ENCODE measurements around the gene E2F1. TPM values are rescaled to one million over a fixed set of nuclear protein-coding genes. Genes with fewer than 3 reads are reported as not detected.

The E2F1 gene
- total RNA-seq, 1 donor from 2014 or later = 7.6 TPM

DNA sequence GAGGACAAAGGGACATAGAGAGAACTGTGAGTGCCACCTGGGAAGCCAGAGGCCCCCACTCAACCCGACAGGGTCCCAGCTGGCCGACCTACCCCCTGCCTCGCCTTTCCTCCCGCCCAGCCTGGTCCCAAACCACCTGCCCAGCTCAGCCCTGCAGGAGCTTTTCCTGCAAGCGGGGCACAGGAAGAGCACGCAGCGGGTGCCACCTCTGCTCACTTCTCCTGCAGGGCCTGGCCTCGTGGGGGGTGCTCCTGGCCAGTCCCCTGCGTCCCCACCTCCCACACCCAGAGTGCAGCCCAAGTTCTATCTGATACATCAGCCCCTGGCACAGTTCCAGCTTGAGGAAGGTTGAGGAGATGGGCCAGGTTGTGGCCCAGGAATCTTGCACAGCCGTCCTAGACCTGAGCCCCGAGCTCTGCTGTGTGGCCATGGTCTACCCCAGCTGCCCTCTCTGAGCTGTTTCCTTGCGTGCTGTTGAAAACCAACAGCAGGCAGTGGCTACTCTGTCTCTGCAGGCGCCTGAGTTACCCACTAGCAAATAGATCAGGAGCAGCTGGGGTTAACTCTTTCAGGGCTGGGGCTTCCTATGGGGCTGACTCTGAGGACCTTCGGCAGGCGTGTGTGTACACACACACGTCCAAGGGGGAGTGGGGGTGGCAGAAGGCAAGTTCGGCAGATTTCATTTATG lies 13.6 kb downstream of the E2F1 start:
- no peak for DNase-seq (ENCODE audit: low read depth in 2 of 2)

DNA sequence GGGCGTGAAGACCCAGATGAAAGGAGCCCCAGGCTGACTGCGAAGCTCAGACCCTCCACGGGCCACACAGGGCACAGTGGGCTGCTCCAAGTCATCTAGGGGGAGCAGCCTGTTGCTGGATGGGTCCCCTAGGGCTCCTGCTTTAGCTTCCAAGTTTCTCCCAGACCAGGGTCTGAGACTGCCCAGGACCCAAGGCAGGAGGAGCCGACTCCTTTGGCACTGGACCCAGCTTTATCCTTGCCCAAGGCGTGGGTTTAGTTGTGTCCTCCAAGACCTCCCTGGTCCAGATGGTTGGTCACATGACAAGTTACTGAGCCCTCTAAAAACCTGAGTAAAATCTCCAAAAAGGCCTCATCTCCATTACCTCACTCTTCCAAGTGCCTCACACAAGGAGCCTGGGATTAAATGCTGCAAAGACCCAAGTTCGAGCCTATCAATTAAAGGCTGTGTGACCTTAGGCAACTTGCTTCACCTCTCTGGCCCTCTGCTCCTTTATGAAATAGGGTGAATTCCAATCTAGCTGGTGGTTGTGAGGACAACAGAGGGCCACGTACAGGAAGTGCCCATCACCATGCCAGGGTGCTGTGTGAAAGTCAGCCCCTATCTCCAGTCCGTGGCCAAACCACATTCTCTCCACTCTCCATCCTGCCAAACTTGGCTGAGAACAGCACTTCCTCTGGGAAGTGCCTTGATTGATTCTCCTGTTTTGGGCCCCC lies 14.5 kb downstream of the E2F1 start:
- DNase-seq (ENCODE audit: low read depth in 2 of 2) = no peak

DNA sequence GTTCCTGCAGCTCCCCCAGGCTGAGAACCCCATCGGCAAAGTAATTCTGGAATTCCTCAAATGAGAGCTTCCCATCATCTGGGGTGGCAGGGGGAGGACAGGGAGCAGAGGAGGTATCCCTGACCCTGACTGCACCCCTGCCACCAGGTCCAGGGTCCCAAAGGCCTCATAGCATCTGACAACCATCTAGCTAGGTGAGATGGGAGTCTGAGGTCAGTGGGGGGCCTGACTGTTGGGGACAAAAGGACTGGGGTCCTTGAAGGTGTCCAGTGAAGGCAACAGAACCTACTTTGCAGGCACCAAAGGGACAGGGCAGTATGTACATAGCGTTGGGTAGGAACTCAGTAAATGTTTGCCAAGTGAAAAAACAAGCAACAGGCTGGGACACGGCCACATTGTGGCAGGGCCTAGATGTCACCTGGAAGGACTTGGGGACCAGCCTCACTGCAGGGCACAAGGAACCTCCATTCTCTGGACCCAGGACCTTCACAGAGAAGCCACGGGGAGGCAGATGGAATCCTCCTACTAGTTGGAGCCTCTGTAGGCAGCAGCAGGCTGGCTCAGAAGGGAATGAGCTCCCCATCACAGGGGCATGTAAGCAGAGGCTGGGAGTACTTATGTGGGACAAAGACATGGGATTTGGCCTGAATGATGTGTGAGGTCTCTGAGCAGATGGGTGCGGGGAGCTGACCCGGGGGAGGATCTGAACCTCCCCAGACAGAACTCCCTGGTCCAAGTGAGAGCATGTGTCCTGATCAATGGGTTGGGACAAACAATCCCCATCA lies 15.3 kb downstream of the E2F1 start:
- no peak for DNase-seq (ENCODE audit: low read depth in 2 of 2)

DNA sequence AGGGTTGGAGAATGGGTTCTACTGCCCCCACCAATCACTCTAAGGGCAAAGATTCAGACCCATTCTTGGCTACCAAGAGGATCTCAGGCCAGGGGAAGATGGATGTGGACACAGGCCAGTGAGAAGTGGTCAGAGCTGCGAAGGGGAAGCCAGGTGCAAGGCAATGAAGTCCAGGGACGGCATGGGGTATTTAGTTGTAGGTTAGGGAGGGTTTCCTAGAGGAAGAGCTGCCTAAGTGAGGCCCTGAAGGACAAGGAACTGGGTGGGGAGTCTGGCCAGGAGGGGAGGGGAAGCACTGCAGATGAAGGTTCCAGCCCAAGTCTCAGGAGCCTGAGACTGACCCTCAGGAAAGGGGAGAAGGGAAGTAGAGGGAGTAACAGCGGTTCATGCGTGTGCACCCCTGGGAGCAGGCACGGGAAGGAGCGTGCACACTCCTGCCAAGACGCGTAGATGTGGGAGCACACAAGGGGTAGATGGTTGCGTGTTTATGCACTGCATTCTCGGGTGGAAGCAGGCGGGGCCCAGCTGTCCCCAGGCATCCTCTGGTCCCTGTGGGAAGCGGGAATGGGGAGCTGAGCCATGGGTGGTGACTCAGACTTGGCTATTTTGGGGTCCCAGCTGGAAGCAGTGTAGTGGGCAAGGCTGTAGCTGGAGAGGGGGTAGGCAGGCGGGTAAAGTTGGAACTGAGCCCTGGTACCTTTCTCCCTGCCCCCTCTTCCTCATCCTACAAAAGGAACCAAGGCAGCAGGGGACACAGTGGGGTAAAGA lies 16.1 kb downstream of the E2F1 start:
- no peak for DNase-seq (ENCODE audit: low read depth in 2 of 2)

DNA sequence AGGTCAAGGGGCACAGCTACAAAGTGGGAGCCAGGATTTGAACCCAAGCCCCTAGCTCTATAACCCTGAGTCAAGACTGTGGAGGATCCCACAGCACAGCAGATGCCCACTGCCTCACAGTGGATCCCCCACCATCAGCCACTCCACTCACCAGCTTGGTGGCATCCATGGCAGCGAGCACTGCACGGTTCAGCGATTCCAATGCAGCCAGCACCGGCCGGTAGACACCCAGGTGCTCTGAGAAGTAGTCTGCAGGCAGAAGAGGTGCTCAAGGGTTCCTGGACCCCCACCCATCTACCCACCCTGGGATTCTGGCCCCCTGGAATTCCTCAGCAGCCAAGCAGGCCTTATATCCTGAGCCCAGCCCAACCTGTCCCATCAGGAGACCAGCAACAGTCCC lies 17.0 kb downstream of the E2F1 start:
- no peak for DNase-seq (ENCODE audit: low read depth in 2 of 2)

GRCh38 chr20:33668466-33669155 lies 17.6 kb downstream of the E2F1 start:
- no peak for DNase-seq (ENCODE audit: low read depth in 2 of 2)

- DNase-seq (ENCODE audit: low read depth in 2 of 2) = peak in 1 of 2 donors; percentile 81
Observed at GRCh38 chr20:33667676-33668465, 18.3 kb downstream of the E2F1 start.

DNA sequence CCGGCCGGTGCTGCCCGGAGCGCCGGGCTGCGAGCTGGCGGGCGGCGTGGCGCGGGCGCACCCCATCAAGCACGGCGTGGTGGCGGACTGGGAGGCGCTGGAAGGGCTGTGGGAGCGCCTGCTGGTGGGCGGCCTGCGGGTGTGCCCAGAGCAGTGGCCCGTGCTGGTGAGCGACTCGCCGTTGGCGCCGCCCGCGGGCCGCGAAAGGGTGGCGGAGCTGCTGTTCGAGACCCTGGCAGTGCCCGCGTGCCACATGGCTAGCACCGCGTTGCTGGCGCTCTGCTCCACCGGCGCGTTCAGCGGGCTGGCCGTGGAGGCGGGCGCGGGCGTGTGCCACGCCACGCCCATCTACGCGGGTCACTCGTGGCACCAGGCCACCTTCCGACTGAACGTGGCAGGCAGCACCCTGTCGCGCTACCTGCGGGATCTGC lies 18.9 kb downstream of the E2F1 start:
- DNase-seq (ENCODE audit: low read depth in 2 of 2) = no peak

- DNase-seq (ENCODE audit: low read depth in 2 of 2) = peak; percentile 75 to 97
Observed at GRCh38 chr20:33666293-33667244, 19.6 kb downstream of the E2F1 start, which contains the start of gene ACTL10. Gene ACTL10, plus strand, starts transcription at chr20:33666943. Its CDS starts 555 bp downstream, at chr20:33667498.

DNA sequence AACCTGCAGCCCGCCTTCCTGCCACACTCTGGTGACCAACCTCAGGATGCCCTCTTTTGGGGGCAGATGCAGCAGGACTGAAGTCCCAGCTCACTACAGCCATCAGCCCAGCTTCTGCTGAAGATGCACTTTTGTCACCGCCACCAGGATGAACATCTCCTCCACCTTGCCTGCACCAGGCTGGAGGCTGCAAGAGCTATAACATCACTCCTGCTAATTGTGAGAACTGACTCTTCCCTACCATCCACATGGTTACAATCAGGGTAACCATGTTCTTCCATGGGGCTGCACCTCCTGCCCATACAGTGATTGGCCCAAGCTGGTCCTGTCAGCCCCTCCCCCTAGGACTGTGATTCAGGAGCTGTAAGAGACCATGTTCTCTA lies 21.4 kb downstream of the E2F1 start:
- DNase-seq (ENCODE audit: low read depth in 2 of 2) = no peak

GRCh38 chr20:33664085-33664761 lies 22.0 kb downstream of the E2F1 start:
- no peak for DNase-seq (ENCODE audit: low read depth in 2 of 2)

GRCh38 chr20:33663161-33664084 lies 22.8 kb downstream of the E2F1 start:
- peak in 1 of 2 donors; percentile 65 for DNase-seq (ENCODE audit: low read depth in 2 of 2)

GRCh38 chr20:33662172-33662571 lies 24.0 kb downstream of the E2F1 start, which contains the start of gene C20orf144:
Gene C20orf144, plus strand, starts transcription at chr20:33662327. Its CDS starts 19 bp downstream, at chr20:33662346.
- no peak for DNase-seq (ENCODE audit: low read depth in 2 of 2)

GRCh38 chr20:33660685-33661058 lies 25.5 kb downstream of the E2F1 start:
- DNase-seq (ENCODE audit: low read depth in 2 of 2) = no peak

- DNase-seq (ENCODE audit: low read depth in 2 of 2) = no peak
Observed at GRCh38 chr20:33660035-33660684, 26.0 kb downstream of the E2F1 start.

GRCh38 chr20:33659341-33660034 lies 26.7 kb downstream of the E2F1 start:
- no peak for DNase-seq (ENCODE audit: low read depth in 2 of 2)
